Fibroblast of villous mesenchyme (primary cell): Measurements from ENCODE around the gene DNAJC27. TPM values are rescaled to one million over a fixed set of nuclear protein-coding genes. Genes with fewer than 3 reads are reported as not detected.
A peak's percentile ranks its signal among the peaks of the same experiment; 100 is the strongest.

ENCODE experiments used
- DNase-seq: peaks from one replicate; pipeline ENCODE4 v3.0.0-alpha.2; 2010; ENCODE audit warnings: low read depth
- H3K4me3 ChIP-seq: 2 replicates; pipeline ENCODE4 v1.5.1; 2011; ENCODE audit warnings: low read depth, mild to moderate bottlenecking, low read length
- total RNA-seq: library from RNA; depleted of rRNA; stranded (reverse); fragments of >200 nt; gene quantifications from 2 replicates; pipeline ENCODE4 v1.2.3, GENCODE V29; 2012
- TF ChIP-seq, protein P1 (sequence below): IDR thresholded peaks from 2 replicates; pipeline ENCODE4 v1.5.1; 2012; ENCODE audit warnings: low read depth, mild to moderate bottlenecking, low read length; ENCODE audit not compliant: insufficient read depth

DNAJC27 gene
- total RNA-seq, 1 donor: 5.2 TPM

GRCh38 chr2:24984912-24985311 lies 13.2 kb upstream of the DNAJC27 start:
- DNase-seq: no peak

GRCh38 chr2:24981411-24982136 lies 9.8 kb upstream of the DNAJC27 start:
- TF ChIP-seq, protein P1, sequence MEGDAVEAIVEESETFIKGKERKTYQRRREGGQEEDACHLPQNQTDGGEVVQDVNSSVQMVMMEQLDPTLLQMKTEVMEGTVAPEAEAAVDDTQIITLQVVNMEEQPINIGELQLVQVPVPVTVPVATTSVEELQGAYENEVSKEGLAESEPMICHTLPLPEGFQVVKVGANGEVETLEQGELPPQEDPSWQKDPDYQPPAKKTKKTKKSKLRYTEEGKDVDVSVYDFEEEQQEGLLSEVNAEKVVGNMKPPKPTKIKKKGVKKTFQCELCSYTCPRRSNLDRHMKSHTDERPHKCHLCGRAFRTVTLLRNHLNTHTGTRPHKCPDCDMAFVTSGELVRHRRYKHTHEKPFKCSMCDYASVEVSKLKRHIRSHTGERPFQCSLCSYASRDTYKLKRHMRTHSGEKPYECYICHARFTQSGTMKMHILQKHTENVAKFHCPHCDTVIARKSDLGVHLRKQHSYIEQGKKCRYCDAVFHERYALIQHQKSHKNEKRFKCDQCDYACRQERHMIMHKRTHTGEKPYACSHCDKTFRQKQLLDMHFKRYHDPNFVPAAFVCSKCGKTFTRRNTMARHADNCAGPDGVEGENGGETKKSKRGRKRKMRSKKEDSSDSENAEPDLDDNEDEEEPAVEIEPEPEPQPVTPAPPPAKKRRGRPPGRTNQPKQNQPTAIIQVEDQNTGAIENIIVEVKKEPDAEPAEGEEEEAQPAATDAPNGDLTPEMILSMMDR: no peak
- no peak overlapping the region for H3K4me3 ChIP-seq
- no peak for DNase-seq

More at GRCh38 chr2:24984912-24985311, 13.2 kb upstream of the DNAJC27 start:
- TF ChIP-seq, protein P1: no peak
- no peak overlapping the region for H3K4me3 ChIP-seq

GRCh38 chr2:24978661-24979060 lies 6.9 kb upstream of the DNAJC27 start:
- H3K4me3 ChIP-seq: no peak overlapping the region
- no peak for DNase-seq
- TF ChIP-seq, protein P1: no peak

DNA sequence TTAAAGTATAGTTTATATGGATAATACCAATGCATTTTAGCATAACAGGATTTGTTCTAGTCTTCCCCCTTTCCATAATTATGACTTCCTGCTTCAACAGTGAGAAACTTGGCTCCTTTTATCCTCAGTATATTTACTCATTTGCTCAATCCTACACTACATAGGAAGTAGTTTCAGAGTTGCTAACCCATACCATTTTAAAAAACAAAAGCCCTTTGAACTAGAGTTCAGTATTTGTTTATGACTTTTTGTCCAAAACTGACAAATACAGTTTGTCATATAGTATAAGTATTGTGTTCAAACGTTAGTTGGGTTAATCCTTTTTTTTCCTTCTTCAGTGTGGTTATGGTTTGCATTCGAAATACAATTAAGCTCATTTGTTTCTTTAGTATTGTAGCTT lies 5.9 kb upstream of the DNAJC27 start:
- TF ChIP-seq, protein P1: no peak

GRCh38 chr2:24973812-24974211 lies 2.1 kb upstream of the DNAJC27 start:
- H3K4me3 ChIP-seq: no peak overlapping the region
- TF ChIP-seq, protein P1: no peak
- DNase-seq: peak; percentile 37

More for the DNA sequence above, 5.9 kb upstream of the DNAJC27 start:
- no peak for DNase-seq
- no peak overlapping the region for H3K4me3 ChIP-seq

DNA sequence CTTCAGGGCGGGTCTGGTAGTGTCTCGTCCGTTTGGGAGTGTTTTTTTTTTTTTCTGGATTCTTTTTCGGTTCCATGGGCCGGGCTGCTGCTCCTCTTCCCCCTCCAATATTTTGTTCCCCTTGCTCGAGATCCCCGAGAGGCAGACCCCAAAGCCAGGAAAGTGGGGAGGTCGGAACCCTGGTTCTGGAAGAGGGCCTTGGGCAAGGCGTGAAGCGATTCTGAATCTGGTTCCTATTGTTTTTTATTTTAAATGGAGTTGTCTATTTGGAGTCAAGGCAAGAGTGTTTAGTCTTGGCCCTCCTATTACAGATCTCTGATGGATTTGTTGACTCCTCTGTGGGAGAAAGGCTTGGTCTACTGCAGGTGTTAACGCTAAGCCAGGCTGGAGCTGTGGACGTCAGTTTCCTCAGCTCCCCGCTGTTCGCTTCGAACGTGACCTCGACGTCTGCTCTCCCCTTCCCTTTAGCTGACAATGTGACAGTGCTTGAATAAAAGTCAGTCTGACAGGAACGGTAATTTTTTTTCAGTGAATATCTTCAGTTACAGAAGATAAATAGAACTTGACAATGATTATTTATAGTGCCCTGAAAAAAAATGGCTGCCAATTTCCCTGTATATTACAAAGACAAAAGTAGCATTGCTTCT lies 683 bp upstream of the DNAJC27 start:
- TF ChIP-seq, protein P1: no peak
- DNase-seq: peak; percentile 58
- peak overlapping the region; percentile 80 for H3K4me3 ChIP-seq
